NCI-H146 (cell line): ENCODE results near the gene OR5T3.
"Not testable (repeated sequence)": the region's sequence is repeated elsewhere in the genome, so short reads cannot be mapped to it uniquely, and the experiment has no call there.

Source experiments
- DNase-seq: peaks from one replicate; lab custom pipeline; 2025; lab: John Stamatoyannopoulos, UW

The OR5T3 gene

DNA sequence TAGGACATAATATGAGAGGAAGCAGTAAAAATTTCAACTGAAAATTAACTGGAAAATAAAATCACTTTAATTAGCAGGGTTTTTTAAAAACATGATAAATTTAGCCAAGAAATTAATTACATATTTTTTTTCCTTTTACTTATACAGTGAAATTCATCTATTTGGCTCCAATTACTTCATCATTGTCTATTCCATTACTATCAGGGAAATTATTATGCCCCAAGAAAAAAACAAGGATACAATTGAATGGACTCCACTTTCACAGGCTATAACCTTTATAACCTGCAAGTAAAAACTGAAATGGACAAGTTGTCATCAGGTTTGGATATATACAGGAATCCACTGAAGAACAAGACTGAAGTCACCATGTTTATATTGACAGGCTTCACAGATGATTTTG lies at the start of gene OR5T3:
TSS of gene OR5T3 (plus strand) at position 301 of the 400 bp plus-strand sequence. CDS start at position 301, 0 bp downstream.
- DNase-seq = no peak

DNA sequence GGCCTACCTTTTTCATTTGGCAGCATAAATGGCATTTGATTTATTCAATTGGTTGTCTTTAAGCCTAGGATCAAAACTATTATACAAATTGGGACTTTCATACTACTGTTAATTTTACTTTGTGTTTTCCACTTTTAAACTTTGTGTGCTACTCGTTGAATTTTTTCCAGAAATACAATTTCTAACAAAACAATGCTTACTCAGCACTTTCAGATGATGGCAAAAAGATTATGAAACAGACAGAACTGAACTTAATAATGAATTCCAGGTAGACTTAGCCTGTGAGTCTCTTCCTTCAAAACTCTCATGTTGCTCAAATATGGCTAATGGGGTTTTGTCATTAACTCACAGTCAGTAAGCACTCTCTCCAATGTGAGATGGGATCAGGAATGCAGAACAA lies 44.3 kb upstream of the OR5T3 start:
- DNase-seq = no peak

DNA sequence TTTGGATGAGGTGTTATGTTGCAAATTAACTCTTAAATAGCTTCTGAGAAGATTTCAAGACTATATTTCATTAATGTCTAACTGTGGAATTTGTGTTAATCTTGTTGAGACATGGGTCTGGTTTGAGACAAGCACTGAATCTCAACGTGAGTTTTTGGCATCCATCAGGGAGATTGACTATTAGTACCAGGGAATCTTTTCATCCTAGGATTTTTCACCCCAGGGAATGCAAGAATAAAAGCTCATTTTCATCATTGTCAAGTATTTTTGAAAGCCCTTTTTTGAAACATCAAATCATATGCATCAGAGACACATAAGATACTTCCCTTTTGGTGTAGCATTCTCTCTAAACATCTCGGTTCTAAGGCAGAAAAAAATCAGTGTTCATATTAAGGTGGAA lies 37.5 kb upstream of the OR5T3 start:
- no peak for DNase-seq

DNA sequence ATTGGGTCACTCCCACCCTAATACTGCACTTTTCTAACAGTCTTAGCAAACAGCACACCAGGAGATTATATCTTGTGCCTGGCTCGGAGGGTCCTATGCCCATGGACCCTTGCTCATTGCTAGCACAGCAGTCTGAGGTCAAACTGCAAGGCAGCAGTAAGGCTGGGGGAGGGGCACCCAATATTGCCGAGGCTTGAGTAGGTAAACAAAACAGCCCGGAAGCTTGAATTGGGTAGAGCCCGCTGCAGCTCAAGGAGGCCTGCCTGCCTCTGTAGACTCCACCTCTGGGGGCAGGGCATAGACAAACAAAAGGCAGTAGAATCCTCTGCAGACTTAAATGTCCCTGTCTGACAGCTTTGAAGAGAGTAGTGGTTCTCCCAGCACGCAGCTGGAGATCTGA lies 32.3 kb upstream of the OR5T3 start:
- not testable (repeated sequence) for DNase-seq

DNA sequence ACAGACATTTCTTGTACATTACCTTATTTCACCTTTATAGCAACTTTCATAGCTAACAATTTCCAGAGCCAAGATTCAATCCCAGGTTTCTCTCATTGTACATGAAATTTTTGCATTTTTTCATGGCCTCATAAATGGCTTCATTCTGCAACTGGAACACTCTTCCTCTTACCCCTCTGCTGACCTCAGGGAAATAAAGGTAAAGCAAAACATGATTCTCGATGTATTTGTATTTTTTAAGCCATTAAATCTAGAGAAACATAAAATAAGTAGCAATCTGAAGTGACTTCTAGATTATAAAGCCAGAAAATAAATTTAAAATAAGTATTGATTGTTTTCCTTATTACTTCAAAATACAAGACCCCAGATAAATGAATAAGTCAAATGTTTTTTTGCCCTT lies 17.9 kb upstream of the OR5T3 start, which contains the start of gene OR5T2:
TSS of gene OR5T2 (minus strand) at position 101 of the 400 bp plus-strand sequence. CDS start 1,193 bp downstream, outside the sequence.
- DNase-seq = no peak

DNA sequence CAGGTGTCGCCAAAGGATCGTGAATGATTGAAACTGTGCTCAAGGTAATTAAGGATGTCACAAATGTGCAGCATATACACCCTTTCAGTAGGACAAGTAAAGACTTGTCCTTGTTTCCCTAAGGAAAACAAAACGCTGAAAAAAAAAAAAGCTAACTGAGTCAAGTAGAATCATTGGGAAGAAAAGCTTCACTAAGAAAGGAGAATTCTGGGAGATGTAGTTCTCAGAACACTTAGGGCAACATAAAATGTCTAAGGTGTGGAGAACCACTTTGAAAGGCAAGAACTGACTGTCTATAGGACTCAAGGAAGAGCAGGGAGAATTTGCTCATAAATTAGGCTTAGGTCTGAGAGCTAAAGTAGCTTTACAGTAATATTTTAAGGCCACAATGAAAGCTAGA lies 19.0 kb downstream of the OR5T3 start:
- DNase-seq = no peak

DNA sequence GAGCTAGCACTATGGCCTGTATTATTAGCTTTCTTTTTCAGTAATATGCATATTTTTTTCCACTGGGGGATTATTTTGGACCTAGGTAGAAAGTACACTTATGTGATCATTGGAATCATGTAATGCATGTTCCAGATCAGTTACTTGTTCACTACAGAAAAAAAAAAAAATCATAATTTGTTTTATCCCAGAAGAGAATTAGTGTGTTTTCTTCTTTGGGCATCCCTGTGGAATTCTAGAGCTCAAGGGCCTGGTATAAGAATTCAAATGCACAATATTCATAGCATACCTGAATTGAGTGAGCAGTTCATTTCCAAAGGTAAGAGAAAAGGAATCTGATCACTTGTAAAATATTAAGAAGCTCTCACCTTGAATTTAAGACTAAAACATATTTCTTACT lies 21.8 kb downstream of the OR5T3 start, which contains the start of gene OR5T1:
TSS of gene OR5T1 (plus strand) at position 301 of the 400 bp plus-strand sequence. CDS start 1,485 bp downstream, outside the sequence.
- DNase-seq = no peak

DNA sequence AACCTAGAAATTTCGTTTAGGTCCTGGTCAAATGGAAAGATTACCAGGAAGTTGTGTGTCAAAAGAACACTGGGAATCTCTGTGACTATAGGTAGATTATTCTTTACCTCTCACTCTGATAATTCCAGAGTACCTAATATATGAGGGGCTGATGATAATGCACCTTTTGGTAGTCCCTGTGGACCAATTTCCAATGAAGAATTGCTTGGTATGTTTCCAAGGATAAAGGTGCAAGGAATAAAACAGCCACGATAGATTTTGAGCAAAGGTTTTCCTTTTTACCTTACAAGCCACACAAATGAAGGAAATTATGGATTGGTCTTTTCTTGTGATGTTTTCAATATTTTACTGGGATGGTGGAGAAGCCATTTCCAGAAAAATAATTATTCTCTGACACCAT lies 40.1 kb downstream of the OR5T3 start, which contains the start of gene OR8H1:
TSS of gene OR8H1 (minus strand) at position 101 of the 400 bp plus-strand sequence. CDS start 1,192 bp downstream, outside the sequence.
- no peak for DNase-seq

DNA sequence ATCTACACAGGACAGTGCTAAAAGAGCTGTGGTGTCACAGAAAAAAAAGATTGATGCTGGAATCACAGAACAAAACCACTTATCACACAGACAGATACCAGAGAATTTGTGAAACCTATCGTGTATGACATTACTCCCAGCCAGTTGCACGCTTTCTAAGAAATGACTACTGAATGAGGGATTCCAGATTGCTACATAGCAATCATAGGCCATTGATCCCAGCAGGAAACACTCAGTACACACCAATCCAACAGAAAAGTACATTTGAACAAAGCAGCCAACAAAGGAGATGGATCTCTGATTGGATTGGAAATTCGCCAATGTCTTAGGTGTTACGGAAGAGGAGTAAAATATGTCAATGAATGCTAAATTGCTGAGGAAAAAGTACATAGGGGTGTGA lies 44.8 kb downstream of the OR5T3 start:
- no peak for DNase-seq
